Prostate gland (tissue), 2 donors: ENCODE measurements around the gene MRI1.

Source experiments
- CTCF ChIP-seq, 4 experiments: fragments of 200-600 bp in 2 of 4; fragments of 450-650 bp in 2 of 4; sonication (generic) in 2 of 4; IDR thresholded peaks; 1 replicate in 3 of 4; 2 replicates in 1 of 4; pipeline ENCODE4 v1.5.1; 2016 to 2019; ENCODE audit warnings: antibody characterized with exemption in 4 of 4, mild to moderate bottlenecking in 2 of 4, moderate library complexity in 2 of 4
- POLR2A ChIP-seq: fragments of 450-650 bp; IDR thresholded peaks from one replicate; pipeline ENCODE4 v1.6.1; 2016; ENCODE audit warnings: antibody characterized with exemption, mild to moderate bottlenecking

- TF ChIP-seq CTCF (IDR thresholded peaks at IDR 0.05) (no peak), POLR2A (no peak)
Measured at GRCh38 chr19:13757805-13758772, 6.2 kb upstream of the MRI1 start.
